HepG2 (cell line): ENCODE data around the gene ST8SIA1.

Source experiments
- MLX ChIP-seq: IDR thresholded peaks from 2 replicates; pipeline ENCODE4 v1.6.1; 2016
- PPARG ChIP-seq: conservative IDR thresholded peaks from 2 replicates; pipeline ENCODE4 v1.6.1; 2016; ENCODE audit warnings: missing biosample characterization, missing genetic modification reagents
- ZNF670 ChIP-seq: sonication (generic); formaldehyde crosslinking; IDR thresholded peaks from 2 replicates; pipeline ENCODE4 v1.8.0; 2022; ENCODE audit warnings: mild to moderate bottlenecking, missing genetic modification reagents, borderline replicate concordance

- TF ChIP-seq PPARG (CRISPR knock-in tag), result no peak
- TF ChIP-seq MLX (CRISPR knock-in tag), result no peak
- no peak for TF ChIP-seq ZNF670 (CRISPR knock-in tag)
Measured at GRCh38 chr12:22268406-22268805, 66.1 kb downstream of the ST8SIA1 start.
